ENCODE measurements around the gene CAMKK1. TPM values are rescaled to one million over a fixed set of nuclear protein-coding genes. Genes with fewer than 3 reads are reported as not detected.
"Not testable (repeated sequence)": the region's sequence is repeated elsewhere in the genome, so short reads cannot be mapped to it uniquely, and the experiment has no call there.

CAMKK1 gene
- total RNA-seq, 1 experiment from 2014 or later, result 6.2 TPM

DNA sequence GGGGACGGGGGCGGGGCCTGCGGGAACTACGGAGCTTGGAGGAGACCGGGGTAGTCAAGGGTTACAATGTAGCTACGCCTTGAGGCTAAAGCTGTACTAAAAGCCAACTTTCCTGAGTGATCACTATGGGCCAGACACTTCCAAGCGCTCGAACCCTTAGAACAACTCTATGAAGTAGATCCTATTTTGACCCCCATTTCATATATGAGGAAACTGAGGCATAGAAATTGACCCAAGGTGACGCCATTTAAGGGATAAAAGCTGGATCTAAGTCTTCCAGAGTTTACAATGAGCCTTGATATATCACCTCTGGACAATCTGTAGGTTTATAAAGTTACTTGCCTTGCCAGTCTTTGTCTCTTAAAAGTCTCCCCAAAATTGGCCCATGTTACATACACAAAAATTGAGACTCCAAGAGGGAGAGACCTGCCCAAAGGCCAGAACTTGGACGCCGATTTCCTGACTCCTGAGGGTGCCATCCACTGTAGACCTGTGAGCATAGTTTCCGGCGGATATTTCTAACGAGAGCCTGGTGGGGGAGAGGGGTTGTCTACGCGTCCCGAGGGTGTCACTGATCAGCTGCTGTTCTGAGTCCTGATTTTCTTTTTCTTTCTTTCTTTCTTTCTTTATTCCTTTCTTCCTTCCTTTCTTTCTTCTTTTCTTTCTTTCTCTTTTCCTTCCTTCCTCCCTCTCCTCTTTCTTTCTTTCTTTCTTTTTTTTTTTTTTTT lies 46.3 kb downstream of the CAMKK1 start:
- DNase-seq (ENCODE audit: low spot score), result no peak

DNA sequence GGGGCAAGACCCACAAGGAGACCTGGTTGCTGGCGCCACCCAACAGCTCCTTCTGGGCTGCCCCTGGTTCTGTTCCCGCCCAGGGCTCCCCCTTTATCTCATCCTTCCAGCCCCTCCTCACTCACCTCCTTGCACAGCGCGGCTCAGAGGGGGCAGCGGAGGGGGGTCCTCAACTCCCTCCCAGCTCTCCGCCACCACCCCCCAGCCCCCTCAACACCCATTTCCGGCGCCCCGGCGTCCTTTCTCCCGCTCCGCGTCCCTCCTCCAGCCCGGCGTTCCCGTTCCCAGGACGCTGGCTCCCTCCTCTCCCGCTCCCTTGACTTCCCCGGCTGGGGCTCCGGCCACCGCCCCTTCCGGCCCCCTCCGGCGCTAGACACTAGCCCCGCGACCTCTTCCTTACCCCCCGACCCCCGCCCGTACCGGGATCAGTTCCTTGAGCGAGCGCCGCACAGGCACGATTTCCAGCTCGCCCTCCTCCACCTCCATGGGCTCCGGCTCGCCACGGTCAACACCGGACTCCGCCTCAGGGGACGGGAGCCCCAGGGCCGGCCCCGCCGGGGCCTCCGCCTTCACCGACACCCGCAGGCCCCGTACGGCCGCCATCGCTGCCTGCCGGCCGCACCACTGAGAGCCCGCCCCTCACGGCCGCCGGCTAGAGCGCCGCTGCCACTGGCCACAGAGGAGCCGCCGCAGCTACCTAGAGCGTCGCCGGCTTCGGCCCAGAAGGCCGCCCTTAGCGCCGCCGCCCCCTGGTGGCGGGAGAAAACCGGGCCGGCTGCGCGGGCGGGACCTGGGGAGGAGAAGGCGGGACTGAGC lies 47.0 kb downstream of the CAMKK1 start, which contains the start of gene NCBP3:
NCBP3 (minus strand) TSS at position 626 of the 816 bp plus-strand sequence; CDS start at position 603, 23 bp downstream.
- DNase-seq (ENCODE audit: low spot score), result peak; percentile 85

DNA sequence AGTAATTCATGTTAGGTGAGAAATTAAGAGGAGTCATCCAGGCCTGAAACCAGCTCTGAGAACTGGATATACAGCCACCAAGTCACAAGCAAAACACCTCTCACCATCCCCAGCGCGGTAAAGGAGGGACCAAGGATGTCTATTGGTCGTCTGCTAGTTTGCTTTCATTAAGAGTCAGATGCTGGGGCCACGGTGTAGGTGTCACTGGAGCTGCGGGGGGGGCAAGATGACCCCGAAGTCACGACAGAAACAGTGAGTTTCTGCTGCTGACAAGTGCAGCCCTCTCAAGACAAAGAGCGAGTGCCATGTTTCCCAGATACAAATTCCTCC lies 47.6 kb downstream of the CAMKK1 start:
- no peak for DNase-seq (ENCODE audit: low spot score)

DNA sequence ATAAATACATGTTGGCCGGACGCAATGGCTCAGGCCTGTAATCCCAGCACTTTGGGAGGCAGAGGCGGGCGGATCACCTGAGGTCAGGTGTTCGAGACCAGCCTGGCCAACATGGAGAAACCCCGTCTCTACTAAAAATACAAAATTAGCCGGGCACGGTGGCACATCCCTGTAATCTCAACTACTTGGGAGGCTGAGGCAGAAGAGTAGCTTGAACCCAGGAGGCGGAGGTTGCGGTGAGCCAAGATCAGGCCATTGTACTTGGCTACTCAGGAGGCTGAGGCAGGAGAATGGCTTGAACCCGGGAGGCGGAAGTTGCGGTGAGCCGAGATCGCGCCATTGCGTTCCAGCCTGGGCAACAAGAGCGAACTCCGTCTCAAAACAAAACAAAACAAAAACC lies 48.3 kb downstream of the CAMKK1 start:
- DNase-seq (ENCODE audit: low spot score), result not testable (repeated sequence)

DNA sequence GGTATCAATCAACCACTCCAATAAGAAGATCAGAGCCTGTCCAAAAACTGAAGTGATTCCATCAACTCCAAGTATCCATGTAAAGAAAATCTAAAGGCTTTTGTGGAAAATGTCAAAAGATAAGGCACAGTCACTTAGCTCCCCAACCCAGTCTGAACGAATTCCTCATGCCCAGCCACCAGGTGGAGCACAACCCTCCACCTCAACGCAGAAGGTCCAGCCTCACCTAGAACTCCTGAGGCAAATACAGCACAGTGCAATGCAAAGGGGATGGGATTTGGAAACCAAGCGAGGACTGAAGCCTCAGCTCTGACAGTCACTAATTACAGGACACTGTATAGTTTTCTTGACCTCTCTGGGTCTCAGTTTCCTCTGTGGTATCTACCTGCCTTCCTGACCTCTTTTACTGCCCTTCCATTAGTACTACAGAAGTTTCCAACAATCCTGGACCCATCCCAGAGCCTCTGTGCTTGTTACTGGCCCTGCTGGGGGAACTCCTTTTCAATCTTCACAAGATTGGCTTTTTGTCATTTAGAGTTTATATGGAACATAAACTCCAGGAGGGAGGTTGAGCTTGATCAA lies 48.8 kb downstream of the CAMKK1 start:
- peak; percentile 62 for DNase-seq (ENCODE audit: low spot score)

DNA sequence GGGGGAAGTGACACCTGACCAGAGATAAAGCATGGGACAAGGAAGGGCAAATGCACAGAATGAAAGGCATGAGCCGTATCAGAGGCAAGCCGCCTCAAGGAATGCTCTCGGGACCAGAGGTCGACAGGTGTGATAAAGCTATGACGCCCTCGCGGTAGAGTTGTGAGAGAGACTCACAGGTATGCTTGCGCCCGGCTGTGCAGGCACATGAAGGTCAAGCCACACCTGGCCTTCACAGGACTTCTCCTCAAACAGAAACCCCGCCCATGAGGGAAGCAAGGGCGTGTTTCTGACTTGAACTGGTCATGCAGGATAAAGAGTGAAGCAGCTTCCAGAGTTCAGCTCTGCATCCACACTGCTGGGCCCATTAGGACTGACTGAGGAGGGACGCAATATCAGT lies 54.6 kb downstream of the CAMKK1 start:
- peak; percentile 73 for DNase-seq (ENCODE audit: low spot score)

DNA sequence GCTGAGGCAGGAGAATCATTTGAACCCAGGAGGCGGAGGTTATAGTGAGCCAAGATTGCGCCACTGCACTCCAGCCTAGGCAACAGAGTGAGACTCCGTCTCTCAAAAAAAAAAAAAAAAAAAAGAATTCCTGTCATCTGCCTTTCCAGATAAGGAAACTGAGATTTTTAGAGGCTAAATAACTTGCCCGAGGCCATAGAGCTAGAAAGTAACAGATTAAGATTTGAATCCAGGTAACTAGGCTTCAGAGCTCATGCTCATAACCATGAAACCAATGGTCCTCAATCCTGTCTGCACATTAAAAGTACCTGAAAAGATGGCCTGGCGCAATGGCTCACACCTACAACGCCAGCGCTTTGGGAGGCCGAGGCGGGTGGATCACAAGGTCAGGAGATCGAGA lies 56.3 kb downstream of the CAMKK1 start:
- DNase-seq (ENCODE audit: low spot score), result no peak

DNA sequence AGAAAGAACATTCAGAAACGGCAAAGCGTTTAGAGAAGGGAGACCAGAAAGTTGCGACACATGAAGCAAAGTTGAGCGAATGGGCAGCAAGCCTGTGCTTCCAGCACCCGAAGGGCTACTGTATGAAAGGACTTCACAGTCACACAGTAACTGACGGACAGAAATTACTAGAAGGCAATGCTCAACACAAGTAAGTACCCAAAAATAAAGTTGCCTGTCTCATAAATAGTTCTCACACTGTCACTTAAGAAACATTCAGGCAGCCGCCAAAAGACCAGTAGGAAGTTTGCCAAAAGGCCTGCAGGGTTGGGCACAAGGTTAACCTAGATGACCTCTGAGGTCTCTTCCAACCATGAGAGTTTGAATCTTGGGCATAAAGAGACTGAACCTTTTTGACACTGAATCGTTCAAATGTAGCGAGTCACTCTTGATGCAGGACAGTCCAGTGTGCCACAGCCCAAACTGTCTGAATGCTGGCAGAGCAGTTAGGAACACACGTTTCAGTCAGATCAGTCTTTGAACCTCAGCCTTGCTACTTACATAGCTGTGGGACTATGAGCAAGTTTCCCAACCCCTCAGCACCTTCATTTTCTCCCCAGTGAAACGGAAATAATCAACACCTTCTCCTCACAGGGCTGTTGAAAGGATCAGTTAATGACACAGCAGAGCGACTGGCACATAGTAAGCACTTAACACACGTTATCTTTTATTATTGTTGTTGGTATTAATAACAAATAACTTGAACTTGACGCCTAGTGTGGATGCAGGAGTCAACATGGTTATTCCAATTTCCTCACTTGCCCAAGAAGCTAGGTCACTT lies 57.2 kb downstream of the CAMKK1 start:
- no peak for DNase-seq (ENCODE audit: low spot score)

DNA sequence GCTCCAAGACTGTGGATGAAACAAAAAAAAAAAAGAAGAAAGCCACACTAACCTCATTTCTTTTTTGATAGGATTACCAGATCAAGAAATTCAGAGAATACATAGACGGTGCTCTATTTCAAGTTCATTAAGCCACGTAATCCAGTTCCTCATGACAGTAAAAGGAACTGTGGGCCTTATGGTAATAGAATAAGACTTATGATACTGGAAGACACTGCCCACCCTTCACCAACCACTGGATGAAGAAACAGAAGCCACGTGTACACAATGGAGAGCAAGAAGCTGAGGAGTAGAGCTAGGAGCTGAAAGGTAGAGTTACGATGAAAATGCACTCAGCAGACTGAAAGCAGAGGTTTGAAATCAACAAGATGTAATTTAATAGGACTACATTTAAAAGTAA lies 58.0 kb downstream of the CAMKK1 start:
- no peak for DNase-seq (ENCODE audit: low spot score)

DNA sequence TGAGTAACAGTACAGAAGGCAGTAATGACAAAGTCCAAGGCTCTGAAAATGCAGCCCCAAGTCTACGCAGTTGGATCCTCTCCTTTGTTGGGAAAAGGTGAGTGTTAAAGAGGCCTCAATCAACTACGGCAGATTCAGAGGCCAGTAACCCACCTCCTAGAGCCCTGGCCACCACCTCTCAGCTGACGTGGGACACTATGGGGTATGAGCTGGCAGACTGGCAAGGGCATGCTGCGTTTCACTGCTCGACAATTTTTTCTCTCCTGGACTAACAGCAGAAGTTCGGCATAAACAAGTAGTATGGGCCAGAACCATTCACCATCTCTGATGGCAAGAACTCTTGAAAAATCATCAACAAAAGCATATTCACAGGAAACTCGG lies 64.0 kb downstream of the CAMKK1 start:
- no peak for DNase-seq (ENCODE audit: low spot score)

DNA sequence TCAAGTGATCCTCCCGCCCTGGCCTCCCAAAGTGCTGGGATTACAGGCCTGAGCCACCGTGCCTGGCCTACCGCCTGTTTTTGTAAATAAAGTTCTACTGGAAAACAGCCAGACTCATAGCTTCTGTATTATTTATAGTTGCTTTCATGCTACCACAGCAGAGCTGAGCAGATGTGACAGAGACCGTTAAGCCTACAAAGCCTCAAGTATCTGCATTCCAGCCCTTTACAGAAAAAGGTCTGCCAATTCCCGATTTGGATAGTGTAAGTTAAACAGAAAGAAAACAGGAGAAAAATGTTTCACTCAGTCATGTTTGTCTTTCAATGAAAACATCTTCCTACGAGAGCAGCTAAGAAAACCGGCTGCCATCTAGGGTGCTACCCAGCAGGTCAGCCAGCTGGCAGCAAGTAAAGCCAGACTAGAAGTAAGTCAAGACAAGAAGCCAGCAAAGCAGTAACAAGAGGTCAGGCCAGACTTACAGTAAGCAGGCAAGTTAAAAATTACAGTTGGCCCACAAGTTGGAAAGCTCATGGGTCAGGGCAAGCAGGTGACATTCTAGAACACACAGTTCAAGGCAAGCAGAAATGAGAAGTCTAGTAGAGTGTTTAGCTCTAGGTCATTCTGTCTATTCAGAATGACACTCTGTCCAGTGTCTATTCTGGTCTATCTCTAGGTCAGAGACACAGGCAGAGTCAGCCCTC lies 64.6 kb downstream of the CAMKK1 start:
- no peak for DNase-seq (ENCODE audit: low spot score)

DNA sequence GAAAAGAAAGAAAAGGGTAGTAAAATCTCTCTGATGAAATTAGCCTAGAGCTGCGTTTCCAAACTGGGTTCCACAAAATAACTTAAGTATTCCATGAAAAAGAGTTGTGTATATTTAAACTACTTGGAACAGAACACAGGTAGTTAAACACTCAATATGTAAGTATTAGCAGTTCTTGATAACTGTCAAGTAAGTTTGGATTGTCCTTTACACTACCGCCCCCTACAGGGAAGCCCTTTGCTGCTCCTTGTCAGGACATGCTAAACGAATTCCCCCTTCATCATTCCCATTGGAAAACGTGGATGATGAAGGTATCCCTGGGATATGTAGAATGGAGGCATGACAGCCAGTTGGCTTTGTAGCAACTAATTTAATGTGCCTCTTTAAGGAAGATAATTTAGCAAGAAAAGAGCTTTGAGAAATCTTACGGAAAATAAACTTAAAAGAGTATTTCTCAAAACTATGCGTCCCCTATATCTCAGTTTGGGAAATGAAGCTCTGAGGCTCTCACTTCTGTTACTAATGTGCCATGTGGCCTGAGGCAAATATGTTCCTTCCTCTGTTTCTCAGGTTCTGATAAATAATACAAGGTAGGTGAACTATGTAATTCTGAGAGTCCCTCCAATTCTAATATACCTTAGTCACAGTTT lies 65.6 kb downstream of the CAMKK1 start:
- DNase-seq (ENCODE audit: low spot score), result peak; percentile 55

DNA sequence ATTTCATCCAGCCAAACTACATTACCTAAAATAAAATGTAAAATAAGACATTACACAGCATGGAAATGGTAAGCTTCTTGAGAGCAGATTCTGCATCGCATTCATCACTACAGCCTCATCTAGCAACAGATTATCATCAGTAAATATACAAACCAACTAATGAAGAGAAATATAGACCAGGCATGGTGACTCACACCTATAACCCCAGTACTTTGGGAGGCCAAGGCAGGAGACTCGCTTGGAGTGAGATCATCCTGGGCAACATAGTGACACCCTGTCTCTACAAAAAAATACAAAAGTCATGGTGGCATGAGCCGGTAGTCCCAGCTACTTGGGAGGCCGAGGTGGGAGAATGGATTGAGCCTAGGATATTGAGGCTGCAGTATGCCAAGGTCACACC lies 66.7 kb downstream of the CAMKK1 start:
- DNase-seq (ENCODE audit: low spot score), result no peak

DNA sequence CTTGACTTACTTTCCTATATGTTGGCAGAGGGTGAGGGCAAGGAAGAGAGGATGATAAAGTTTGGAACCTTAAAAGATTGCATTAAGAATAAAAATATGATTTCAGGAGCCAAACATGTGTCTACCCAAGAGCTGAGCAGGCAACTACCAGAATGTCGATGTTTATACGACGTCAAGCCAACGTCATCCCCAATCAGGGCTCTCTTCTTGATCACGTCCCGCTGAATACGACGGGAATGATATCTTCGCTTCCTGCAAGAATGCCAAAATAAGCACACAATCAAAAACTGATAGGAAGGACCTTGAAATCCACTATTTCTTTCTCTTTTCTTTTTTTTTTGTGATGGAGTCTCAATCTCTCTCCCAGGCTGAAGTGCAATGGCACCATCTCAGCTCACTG lies 71.8 kb downstream of the CAMKK1 start:
- no peak for DNase-seq (ENCODE audit: low spot score)

DNA sequence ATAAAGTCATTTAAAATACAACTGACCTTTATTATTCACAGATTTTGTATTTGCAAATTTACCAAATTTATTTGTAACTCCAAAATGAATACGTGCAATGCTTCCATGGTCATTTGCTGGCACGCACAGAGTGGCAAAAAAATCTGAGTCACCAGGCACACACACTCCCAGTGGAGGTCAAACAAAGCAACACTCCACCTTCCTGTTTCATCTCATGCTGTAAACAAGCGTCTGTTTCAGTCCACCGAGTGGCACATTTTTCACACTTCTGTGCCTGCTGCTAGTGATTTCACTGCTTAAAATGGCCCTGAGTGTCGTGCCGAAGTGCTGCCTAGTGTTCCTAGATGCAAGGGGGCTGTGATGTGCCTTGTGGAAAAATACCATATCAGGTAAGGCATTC lies 74.1 kb downstream of the CAMKK1 start:
- DNase-seq (ENCODE audit: low spot score), result no peak

DNA sequence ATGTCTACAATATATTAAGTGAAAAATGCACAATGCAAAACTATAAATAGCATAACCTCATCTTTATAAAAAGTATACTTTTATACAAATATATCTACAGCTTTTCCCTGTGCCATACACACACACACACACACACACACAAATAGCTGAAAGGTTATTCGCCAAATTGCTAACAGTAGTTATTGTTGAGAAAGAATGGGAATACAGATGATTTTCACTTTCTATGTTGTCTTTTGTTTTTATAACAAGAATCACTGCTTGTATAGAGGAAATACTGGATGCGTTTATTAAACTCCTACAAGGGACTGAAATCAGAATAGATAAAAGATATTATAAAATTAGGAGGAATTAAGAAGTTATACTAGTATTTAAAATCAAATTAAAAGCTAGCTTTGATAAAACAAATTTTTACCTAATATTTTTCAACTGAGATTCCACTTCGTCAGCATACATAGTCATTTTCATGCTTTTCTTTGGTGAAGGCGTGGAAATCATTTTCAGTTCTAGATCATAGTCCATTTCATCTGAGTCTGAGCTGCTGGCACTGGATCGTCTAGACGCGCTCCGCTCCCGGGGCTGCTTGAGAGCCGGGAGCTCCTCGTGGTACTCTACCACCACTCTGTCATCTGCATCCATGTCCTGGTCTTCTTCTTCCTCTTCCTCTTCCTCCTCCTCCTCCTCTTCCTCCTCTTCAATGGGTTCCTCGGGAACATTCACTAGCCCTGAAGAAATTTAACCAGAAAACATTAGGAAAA lies 74.8 kb downstream of the CAMKK1 start:
- no peak for DNase-seq (ENCODE audit: low spot score)

DNA sequence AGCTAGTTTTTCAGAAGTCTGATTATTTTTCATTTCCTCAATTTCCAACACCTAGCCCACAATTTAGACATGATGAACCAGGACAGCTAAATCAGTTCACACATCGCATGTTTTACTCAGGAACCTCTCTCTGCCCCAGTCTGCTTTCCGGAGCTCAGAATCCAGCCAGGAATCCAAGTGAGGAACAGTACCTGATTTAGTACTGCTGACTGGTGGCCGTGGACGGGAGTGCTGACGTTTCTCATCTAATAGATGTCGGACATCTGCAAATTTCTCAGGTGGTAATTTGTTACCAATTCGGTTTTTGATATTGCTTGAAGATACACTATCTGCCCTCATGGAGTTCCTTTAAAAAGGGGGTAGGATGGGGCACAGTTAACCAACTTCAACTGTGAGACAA lies 76.9 kb downstream of the CAMKK1 start:
- DNase-seq (ENCODE audit: low spot score), result no peak

DNA sequence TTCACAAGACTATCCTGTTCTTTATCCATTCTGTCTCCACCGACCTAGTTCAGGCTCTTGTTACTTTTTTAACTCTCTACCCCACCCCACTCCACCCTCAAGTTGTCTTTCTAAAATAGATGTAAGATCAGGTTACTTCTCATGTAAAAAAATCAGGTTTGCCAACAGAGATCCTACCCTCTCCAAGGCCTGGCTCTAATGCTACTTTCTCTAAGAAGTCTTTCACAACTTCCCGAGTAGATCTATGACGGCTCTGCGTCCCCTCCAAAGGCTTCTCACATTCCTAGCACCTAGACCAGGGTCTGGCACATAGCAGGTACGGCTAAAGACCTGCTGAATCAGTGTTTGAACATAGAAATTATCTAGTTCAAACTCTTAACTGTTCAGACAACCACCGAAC lies 77.7 kb downstream of the CAMKK1 start:
- DNase-seq (ENCODE audit: low spot score), result no peak

DNA sequence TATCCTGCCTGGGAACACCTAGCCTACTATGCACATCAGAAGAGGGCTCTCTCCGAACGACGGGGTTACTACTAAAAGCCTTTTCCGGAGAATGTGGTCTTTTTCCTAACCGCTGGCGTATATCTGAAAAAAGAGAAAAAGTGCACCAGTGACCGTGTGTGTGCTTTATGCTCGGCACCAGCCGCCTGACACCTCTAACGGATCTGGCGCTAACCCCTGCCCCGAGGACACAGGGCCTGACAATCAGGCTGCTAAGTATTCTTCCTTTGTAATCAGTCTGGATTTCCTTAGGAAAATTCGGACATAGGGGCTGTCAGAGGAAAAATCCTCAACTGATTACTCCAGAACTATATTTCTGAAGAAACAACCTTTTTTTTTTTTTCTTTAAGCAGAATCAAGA lies 78.5 kb downstream of the CAMKK1 start:
- no peak for DNase-seq (ENCODE audit: low spot score)

DNA sequence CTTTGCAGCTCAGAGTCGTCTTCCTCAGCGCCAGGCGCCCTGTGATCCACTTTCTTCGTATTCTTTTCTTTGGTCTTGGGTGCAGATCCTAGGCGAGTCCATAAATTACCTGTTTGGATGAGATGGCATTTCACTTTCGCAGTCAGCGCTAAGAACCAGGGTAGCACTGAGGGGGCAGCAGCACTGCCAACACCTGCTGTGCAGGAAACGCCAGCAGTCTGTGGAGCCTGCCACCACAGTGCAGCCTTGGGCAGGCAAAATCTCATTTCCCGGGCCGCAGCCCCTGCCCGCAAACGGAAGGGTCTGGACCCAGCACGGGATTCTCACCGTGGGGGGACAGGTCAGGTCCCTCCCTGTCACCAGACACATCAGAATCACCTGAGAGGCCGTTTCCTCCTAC lies 79.7 kb downstream of the CAMKK1 start:
- no peak for DNase-seq (ENCODE audit: low spot score)

Measured in HT-29 (cell line).